Neural cell (in vitro differentiated cells): ENCODE results near the gene CTRB1.

Experiments
- CTCF ChIP-seq: fragments of 450-650 bp; IDR thresholded peaks from 2 replicates; pipeline ENCODE4 v1.5.1; 2014; ENCODE audit warnings: antibody characterized with exemption, mild to moderate bottlenecking, moderate library complexity; ENCODE audit not compliant: poor library complexity, severe bottlenecking
- EZH2 ChIP-seq: fragments of 200-600, 300-800 bp; shearing (Covaris generic), sonication (generic); IDR thresholded peaks from 2 replicates; pipeline ENCODE4 v1.6.1; 2014; ENCODE audit warnings: antibody characterized with exemption, low read length, borderline replicate concordance, mild to moderate bottlenecking; ENCODE audit not compliant: insufficient read depth, poor library complexity, severe bottlenecking
- MXI1 ChIP-seq: fragments of 450-650 bp; conservative IDR thresholded peaks from 2 replicates; pipeline ENCODE4 v1.6.1; 2014; ENCODE audit warnings: antibody characterized with exemption, mild to moderate bottlenecking; ENCODE audit not compliant: poor library complexity, severe bottlenecking
- RAD21 ChIP-seq: fragments of 450-650 bp; conservative IDR thresholded peaks from 2 replicates; pipeline ENCODE4 v1.6.1; 2014; ENCODE audit warnings: antibody characterized with exemption, mild to moderate bottlenecking, moderate library complexity
- SMC3 ChIP-seq: fragments of 450-650 bp; conservative IDR thresholded peaks from 2 replicates; pipeline ENCODE4 v1.6.1; 2014; ENCODE audit warnings: antibody characterized with exemption, mild to moderate bottlenecking, moderate library complexity; ENCODE audit not compliant: poor library complexity

- TF ChIP-seq CTCF = no peak
- no peak for TF ChIP-seq RAD21
- no peak for TF ChIP-seq SMC3
- no peak for TF ChIP-seq EZH2
- no peak for TF ChIP-seq MXI1
These were observed 19.5 kb downstream of the CTRB1 start for GRCh38 chr16:75238132-75238852.
